ENCODE results near the gene CHD9NB.
A peak's percentile ranks its signal among the peaks of the same experiment; 100 is the strongest.
"Not testable (repeated sequence)": the region's sequence is repeated elsewhere in the genome, so short reads cannot be mapped to it uniquely, and the experiment has no call there.

CHD9NB gene

GRCh38 chr16:53055541-53056391 is 3.1 kb upstream of the CHD9NB start:
- no peak for DNase-seq

GRCh38 chr16:53054670-53055485 is 2.2 kb upstream of the CHD9NB start, which contains the start of gene CHD9:
CHD9 (plus strand) TSS chr16:53054991; CDS start chr16:53156090, 101,099 bp downstream.
- DNase-seq: peak; percentile 86

- DNase-seq: no peak
Measured at GRCh38 chr16:53053967-53054669, 1.4 kb upstream of the CHD9NB start.

DNA sequence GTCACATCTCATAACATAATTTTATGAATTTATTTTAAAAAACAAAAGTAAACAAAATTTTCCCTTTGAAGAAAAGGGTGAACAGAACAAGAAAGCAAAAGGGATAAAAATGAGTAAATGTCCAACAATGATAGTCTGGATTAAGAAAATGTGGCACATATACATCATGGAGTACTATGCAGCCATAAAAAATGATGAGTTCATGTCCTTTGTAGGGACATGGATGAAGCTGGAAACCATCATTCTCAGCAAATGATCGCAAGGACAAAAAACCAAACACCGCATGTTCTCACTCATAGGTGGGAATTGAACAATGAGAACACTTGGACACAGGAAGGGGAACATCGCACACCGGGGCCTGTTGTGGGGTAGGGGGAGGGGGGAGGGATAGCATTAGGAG is 1.4 kb downstream of the CHD9NB start:
- not testable (repeated sequence) for DNase-seq

DNA sequence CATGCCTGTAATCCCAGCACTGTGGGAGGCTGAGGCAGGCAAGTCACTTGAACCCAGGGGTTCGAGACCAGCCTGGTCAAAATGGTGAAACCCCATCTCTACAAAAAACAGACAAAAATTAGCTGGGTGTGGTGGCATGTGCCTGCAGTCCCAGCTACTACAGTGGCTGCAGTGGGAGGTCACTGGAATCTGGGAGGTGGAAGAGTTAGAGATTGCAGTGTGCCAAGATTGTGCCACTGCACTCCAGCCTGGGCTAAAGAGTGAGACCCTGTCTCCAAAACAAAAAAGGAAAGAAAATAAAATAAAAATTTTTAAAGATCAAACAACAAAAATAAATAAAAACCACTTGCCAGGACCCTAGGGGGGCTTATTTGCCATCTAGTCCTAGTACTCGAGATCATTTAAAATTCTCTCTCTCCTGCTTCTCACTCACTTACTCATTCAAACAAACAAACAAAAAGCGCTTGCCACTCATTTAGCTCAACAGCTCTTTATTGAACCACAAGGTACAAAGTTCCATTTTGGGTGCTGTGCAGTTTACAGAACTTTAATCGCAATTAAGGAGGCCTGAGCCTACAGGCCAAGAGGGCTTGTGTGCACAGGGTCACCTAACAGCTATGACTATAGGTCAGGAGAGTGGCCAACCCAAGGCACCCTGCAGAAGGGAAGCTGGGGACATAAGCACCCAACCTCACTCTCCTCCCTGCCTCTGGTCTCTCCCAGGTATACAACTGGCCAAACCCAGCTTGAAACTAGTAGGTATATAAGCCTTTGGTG is 4.4 kb downstream of the CHD9NB start:
- DNase-seq: no peak

DNA sequence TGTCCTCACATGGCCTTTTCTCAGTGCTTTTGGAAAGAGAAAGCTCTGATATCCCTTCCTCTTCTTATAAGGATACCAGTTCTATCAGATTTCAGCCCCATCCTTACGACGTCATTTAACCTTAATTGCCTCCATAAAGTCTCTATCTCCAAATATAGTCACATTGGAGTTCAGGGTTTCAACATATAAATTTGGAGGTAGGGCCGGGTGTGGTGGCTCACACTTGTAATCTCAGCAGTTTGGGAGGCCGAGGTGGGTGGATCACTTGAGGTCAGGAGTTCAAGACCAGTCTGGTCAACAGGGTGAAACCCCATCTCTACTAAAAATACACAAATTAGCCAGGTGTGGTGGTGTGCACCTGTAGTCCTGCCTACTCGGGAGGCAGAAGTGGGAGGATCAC is 5.2 kb downstream of the CHD9NB start:
- not testable (repeated sequence) for DNase-seq

GRCh38 chr16:53045341-53046220 is 7.1 kb downstream of the CHD9NB start:
- no peak for DNase-seq

- no peak for DNase-seq
Measured at GRCh38 chr16:53043986-53044601, 8.6 kb downstream of the CHD9NB start.

- no peak for DNase-seq
Measured at GRCh38 chr16:53043428-53043831, 9.3 kb downstream of the CHD9NB start.

DNA sequence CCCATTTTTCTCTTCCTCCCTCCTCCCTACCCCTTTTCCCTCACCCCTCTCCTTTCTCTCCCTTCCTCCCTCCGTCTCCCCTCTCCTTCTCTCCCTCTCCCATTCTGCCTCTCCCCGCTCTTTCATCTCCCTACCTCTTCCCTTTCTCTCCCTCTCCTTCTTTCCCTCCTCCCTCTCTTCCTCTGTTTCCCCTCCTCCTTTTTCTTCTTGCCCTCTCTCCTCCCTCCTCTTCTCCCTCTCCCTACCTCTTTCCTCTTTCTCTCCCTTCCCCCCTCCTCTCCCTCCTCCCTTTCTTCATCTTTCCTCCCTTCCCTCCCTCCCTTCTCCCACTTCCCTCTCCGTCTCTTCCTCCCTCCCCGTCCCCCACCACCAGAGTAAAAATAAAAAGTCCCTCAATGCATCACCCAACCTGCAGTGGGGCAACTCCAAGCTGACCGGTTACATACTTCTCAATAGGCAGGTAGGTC is 10.4 kb downstream of the CHD9NB start:
- no peak for DNase-seq

GRCh38 chr16:53041320-53042051 is 11.2 kb downstream of the CHD9NB start:
- DNase-seq: peak; percentile 87

GRCh38 chr16:53040788-53041187 is 11.9 kb downstream of the CHD9NB start:
- no peak for DNase-seq

- not testable (repeated sequence) for DNase-seq
Measured at GRCh38 chr16:53036711-53037110, 16.0 kb downstream of the CHD9NB start.

DNA sequence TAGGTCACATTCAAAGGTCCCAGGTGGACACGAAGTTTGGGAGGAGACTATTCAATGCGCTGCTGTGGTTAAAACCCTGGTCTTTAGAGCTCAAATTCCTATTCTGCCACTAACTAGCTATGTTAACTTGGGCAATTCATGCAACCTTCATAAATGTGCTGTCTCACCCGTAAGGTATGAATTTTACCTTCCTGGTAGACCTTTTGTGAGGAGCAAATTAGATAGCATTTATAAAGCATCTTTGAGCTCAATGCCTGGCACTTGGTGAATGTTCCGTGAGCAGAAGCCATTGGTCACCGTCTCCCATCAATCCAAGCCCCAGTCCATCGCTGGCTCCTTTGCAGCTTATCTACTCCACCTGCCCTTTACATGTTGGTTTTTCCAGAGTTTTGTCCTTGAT is 16.6 kb downstream of the CHD9NB start:
- no peak for DNase-seq

DNA sequence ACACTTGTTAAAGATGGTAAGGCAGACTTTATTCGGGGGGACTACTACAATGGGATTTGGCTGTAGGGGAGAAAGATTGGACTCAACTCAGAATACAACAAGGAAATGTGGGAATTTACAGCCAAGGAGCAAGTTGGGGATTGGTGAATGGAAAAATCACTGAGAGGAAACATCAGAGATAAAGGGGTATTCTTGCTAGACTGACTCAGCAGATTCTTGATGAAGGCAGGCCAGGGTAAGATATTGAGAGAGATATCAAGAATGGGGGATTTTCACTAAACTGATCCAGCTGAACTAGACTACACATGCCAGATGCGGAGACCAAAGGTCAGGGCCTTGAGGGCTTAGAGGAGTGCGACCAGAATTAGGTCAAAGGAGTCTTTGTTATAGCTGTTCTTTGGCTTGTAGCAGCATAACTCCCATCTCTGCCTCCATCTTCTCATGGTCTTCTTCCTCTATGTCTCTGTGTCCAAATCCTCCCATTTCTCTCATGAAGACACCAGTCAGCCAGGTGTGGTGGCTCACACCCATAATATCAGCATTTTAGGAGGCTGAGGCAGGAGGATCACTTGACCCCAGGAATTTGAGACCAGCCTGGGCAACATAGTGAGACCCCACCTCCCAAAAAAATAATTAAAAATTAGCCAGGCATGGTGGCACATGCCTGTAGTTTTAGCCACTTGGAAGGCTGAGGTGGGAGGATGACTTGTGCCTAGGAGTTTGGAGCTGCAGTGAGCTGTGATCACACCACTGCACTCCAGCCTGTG is 17.3 kb downstream of the CHD9NB start:
- DNase-seq: no peak

DNA sequence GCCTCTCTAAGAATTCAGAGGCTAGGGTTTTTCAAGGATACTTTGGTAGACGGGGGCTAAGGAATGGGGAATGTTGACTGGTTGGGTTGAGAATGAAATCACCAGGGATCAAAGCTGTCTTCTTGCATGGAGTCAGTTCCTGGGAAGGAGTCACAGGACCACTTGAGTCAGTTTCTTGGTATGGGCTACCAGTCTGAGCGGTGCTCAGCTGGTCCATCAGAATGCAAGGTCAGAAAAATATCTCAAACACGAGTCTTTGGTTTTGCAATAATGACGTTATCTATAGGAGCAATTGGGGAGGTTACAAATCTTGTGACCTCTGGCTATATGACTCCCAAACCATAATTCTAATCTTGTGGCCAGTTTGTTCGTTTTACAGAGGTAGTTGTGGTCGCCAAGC is 18.4 kb downstream of the CHD9NB start:
- DNase-seq: no peak

DNA sequence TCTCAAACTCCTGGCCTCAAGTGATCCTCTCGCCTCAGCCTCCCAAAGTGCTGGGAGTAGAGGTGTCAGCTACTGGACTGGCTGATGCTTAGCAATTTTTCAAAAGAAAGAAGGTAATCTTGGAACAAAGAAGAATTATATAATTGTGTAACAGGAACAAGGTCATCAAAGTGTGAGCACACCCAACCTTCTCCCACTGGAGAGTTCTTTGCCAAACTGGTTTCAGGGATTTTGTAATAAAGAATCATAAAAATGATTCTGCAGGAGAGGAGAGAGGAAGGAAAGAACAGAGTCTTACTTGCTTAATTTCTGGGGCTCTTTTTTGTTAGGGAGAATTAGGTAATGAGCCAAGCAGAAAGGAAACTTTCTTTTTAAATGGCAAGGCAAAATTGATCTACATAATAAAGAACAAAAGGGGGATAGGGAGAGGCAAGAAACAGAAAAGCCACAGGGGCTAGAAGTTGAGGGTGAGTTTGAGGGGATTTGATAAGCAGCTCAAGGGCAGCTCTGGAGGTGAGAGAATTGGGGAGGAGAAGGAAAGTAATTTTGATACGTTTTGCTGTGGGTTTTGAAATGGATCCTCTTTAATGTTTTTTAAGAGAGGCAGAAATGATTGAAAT is 21.3 kb downstream of the CHD9NB start:
- no peak for DNase-seq

GRCh38 chr16:53029971-53030370 is 22.7 kb downstream of the CHD9NB start:
- no peak for DNase-seq

- no peak for DNase-seq
Measured at GRCh38 chr16:53024045-53024444, 28.7 kb downstream of the CHD9NB start.

Data from NCI-H2171 (cell line).